Subcutaneous abdominal adipose tissue (tissue), 5 donors: ENCODE data around the gene CMC1.

Source experiments
- H3K27ac ChIP-seq: one replicate; pipeline ENCODE4 v1.7.0; 2013; ENCODE audit warnings: low read depth, mild to moderate bottlenecking, inconsistent platforms, low read length, moderate library complexity
- H3K27me3 ChIP-seq, 5 donors: one replicate each; pipeline ENCODE4 v1.7.0; 2013; ENCODE audit warnings: low read length in 5 of 5, inconsistent platforms in 1 of 5; ENCODE audit not compliant: control insufficient read depth in 5 of 5, insufficient read depth in 4 of 5
- H3K36me3 ChIP-seq, 5 donors: one replicate each; pipeline ENCODE4 v1.7.0; 2013; ENCODE audit warnings: low read length in 5 of 5; ENCODE audit not compliant: control insufficient read depth in 5 of 5, insufficient read depth in 5 of 5
- H3K4me1 ChIP-seq, 5 donors: one replicate each; pipeline ENCODE4 v1.7.0; 2013; ENCODE audit warnings: low read length in 5 of 5, mild to moderate bottlenecking in 3 of 5, moderate library complexity in 1 of 5; ENCODE audit not compliant: control insufficient read depth in 5 of 5, insufficient read depth in 5 of 5
- H3K4me3 ChIP-seq, 5 donors: one replicate each; pipeline ENCODE4 v1.7.0; 2013; ENCODE audit warnings: low read length in 5 of 5, low read depth in 1 of 5
- H3K9ac ChIP-seq, 5 donors: one replicate each; pipeline ENCODE4 v1.7.0; 2013; ENCODE audit warnings: low read length in 5 of 5, mild to moderate bottlenecking in 4 of 5, moderate library complexity in 3 of 5
- H3K9me3 ChIP-seq, 5 donors: one replicate each; pipeline ENCODE4 v1.7.0; 2013; ENCODE audit warnings: low read length in 5 of 5; ENCODE audit not compliant: control insufficient read depth in 5 of 5
- donor health status: healthy.
- donor health status: healthy.
- donor health status: healthy.
- donor health status: healthy.
- donor health status: healthy.

Gene CMC1

GRCh38 chr3:28215407-28215806, 26.0 kb upstream of the CMC1 start:
- Histone ChIP-seq H3K4me1 (no peaks in the 10 kb centered on the region), H3K4me3 (peak overlapping the region in 1 of 5 donors; percentile 1), H3K9ac (no peak overlapping the region), H3K36me3 (no peaks in the 10 kb centered on the region), H3K9me3 (peaks cover 8 to 24% (median 13%) of the 10 kb centered on the region in 5 donors), H3K27me3 (no peaks in the 10 kb centered on the region), H3K27ac (no peak overlapping the region)

GRCh38 chr3:28218071-28218916, 23.1 kb upstream of the CMC1 start:
- Histone ChIP-seq H3K9me3 (peaks cover 8 to 19% (median 13%) of the 10 kb centered on the region in 5 donors), H3K4me3 (no peak overlapping the region), H3K27me3 (no peaks in the 10 kb centered on the region), H3K9ac (no peak overlapping the region), H3K36me3 (no peaks in the 10 kb centered on the region), H3K27ac (no peak overlapping the region), H3K4me1 (no peaks in the 10 kb centered on the region)

- Histone ChIP-seq H3K4me3 (no peak overlapping the region), H3K9ac (no peak overlapping the region), H3K27ac (no peak overlapping the region), H3K9me3 (peaks cover 8 to 14% (median 10%) of the 10 kb centered on the region in 5 donors), H3K36me3 (no peaks in the 10 kb centered on the region), H3K27me3 (no peaks in the 10 kb centered on the region), H3K4me1 (no peaks in the 10 kb centered on the region)
Measured at GRCh38 chr3:28218917-28219198, 22.6 kb upstream of the CMC1 start.

- Histone ChIP-seq H3K36me3 (no peaks in the 10 kb centered on the region), H3K9ac (no peak overlapping the region), H3K27me3 (no peaks in the 10 kb centered on the region), H3K4me1 (no peaks in the 10 kb centered on the region), H3K4me3 (no peak overlapping the region), H3K9me3 (no peaks in the 10 kb centered on the region), H3K27ac (no peak overlapping the region)
Measured at GRCh38 chr3:28224430-28224829, 17.0 kb upstream of the CMC1 start.

GRCh38 chr3:28226020-28226419, 15.4 kb upstream of the CMC1 start:
- Histone ChIP-seq H3K9ac (no peak overlapping the region), H3K4me1 (no peaks in the 10 kb centered on the region), H3K27ac (no peak overlapping the region), H3K27me3 (no peaks in the 10 kb centered on the region), H3K36me3 (no peaks in the 10 kb centered on the region), H3K9me3 (no peaks in the 10 kb centered on the region), H3K4me3 (no peak overlapping the region)

- Histone ChIP-seq H3K9me3 (no peaks in the 10 kb centered on the region), H3K9ac (no peak overlapping the region), H3K4me3 (no peak overlapping the region), H3K36me3 (no peaks in the 10 kb centered on the region), H3K4me1 (no peaks in the 10 kb centered on the region), H3K27ac (no peak overlapping the region), H3K27me3 (no peaks in the 10 kb centered on the region)
Measured at GRCh38 chr3:28228623-28229022, 12.8 kb upstream of the CMC1 start.

- Histone ChIP-seq H3K27me3 (no peaks in the 10 kb centered on the region), H3K27ac (no peak overlapping the region), H3K4me1 (no peaks in the 10 kb centered on the region), H3K9me3 (no peaks in the 10 kb centered on the region), H3K4me3 (no peak overlapping the region), H3K9ac (no peak overlapping the region), H3K36me3 (no peaks in the 10 kb centered on the region)
Measured at GRCh38 chr3:28232659-28233058, 8.8 kb upstream of the CMC1 start.

- H3K27me3 ChIP-seq: no peaks in the 10 kb centered on the region
- no peaks in the 10 kb centered on the region for H3K36me3 ChIP-seq
Measured at GRCh38 chr3:28234454-28234853, 7.0 kb upstream of the CMC1 start.

GRCh38 chr3:28239108-28239507, 2.3 kb upstream of the CMC1 start:
- H3K9me3 ChIP-seq: no peaks in the 10 kb centered on the region

More at GRCh38 chr3:28234454-28234853, 7.0 kb upstream of the CMC1 start:
- H3K9me3 ChIP-seq: no peaks in the 10 kb centered on the region
- no peaks in the 10 kb centered on the region for H3K4me1 ChIP-seq
- no peak overlapping the region for H3K27ac ChIP-seq
- no peak overlapping the region for H3K9ac ChIP-seq
- H3K4me3 ChIP-seq: no peak overlapping the region

GRCh38 chr3:28240441-28240840, 978 bp upstream of the CMC1 start:
- H3K27ac ChIP-seq: no peak overlapping the region
- H3K36me3 ChIP-seq: no peaks in the 10 kb centered on the region
- H3K9me3 ChIP-seq: no peaks in the 10 kb centered on the region
- no peaks in the 10 kb centered on the region for H3K27me3 ChIP-seq
- peak overlapping the region in 4 of 5 donors; percentile 70 to 92 (median 88) for H3K9ac ChIP-seq
- peak overlapping the region; percentile 82 to 96 (median 94) for H3K4me3 ChIP-seq
- H3K4me1 ChIP-seq: peaks cover 0 to 31% (median 19%) of the 10 kb centered on the region in 5 donors

More at GRCh38 chr3:28239108-28239507, 2.3 kb upstream of the CMC1 start:
- Histone ChIP-seq H3K4me3 (no peak overlapping the region), H3K27ac (no peak overlapping the region), H3K9ac (no peak overlapping the region), H3K36me3 (no peaks in the 10 kb centered on the region), H3K27me3 (no peaks in the 10 kb centered on the region), H3K4me1 (peaks cover 0 to 27% (median 19%) of the 10 kb centered on the region in 5 donors)
